Epithelial cell of esophagus (primary cell): ENCODE results near the gene TNRC6B.

Source experiments
- DNase-seq: peaks from one replicate; pipeline ENCODE4 v3.0.0; 2010; ENCODE audit warnings: low read depth
- H3K4me3 ChIP-seq: 2 replicates; pipeline ENCODE4 v1.5.1; 2011; ENCODE audit warnings: mild to moderate bottlenecking, low read length, control low read depth
- TF ChIP-seq, protein P1 (sequence below): IDR thresholded peaks from 2 replicates; pipeline ENCODE4 v1.5.1; 2011; ENCODE audit warnings: low read depth, mild to moderate bottlenecking, low read length, control low read depth, inconsistent platforms; ENCODE audit not compliant: insufficient read depth; ENCODE audit errors: missing control alignments

The TNRC6B gene

DNA sequence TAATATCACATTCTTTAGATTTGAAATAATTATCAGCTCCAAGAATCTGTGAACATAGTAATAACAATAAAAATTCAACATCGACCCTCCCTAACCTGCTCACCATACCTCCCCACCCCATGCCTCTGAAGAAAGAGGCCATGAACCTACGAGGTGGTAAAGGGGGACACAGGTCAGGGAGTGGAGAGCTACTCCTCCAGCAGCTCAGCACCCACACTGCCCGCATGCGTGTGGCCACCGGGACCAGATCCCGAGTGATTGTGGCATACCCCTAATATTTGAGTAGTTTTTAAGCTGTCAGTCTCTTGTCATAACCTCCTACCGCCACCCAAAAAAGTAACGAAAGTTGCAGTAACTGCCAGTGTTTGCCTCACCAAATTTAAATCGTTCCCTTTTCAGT is 151.7 kb downstream of the TNRC6B start:
- DNase-seq: no peak
- TF ChIP-seq, protein P1, sequence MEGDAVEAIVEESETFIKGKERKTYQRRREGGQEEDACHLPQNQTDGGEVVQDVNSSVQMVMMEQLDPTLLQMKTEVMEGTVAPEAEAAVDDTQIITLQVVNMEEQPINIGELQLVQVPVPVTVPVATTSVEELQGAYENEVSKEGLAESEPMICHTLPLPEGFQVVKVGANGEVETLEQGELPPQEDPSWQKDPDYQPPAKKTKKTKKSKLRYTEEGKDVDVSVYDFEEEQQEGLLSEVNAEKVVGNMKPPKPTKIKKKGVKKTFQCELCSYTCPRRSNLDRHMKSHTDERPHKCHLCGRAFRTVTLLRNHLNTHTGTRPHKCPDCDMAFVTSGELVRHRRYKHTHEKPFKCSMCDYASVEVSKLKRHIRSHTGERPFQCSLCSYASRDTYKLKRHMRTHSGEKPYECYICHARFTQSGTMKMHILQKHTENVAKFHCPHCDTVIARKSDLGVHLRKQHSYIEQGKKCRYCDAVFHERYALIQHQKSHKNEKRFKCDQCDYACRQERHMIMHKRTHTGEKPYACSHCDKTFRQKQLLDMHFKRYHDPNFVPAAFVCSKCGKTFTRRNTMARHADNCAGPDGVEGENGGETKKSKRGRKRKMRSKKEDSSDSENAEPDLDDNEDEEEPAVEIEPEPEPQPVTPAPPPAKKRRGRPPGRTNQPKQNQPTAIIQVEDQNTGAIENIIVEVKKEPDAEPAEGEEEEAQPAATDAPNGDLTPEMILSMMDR: no peak
- H3K4me3 ChIP-seq: no peak overlapping the region

DNA sequence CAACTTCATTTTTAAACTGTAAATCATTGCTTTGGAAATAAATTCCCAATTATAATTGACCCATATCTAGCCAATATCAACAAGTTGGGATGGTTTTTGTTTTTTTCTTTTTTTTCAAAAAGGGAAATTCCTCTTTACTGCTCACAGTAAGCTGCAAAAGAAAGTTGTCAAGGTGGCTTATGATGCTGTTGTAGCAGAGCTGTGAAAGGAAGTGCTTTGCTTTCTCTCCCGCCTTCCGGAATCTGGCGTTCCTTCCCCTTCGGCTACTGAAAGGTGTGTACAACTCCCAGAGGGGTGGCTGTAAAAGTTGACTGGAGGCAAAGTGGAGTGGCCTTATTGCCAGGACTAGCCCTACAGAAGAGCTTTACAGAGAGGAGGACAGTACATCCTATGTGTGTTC is 152.4 kb downstream of the TNRC6B start:
- H3K4me3 ChIP-seq: no peak overlapping the region
- no peak for DNase-seq
- TF ChIP-seq, protein P1: no peak

DNA sequence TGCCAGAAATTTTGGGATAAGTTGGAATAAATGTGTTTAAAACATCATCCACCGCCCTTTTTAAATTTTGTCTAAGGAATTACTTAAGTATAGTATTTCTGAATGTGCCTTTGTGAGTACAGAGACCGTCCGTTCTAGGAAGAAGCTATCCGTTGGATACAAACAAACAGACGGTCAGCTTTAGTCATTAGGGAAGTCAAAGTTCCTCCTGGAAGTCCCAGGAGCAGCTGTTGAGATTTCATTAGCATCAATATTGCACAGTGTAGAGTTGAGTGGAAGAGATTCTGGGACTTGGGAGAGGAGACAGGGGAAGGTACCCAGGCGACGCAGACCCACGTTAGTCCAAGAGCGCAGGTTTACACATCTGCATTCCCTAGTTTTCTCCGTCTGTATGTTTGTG is 152.9 kb downstream of the TNRC6B start:
- TF ChIP-seq, protein P1: no peak
- no peak overlapping the region for H3K4me3 ChIP-seq
- DNase-seq: no peak

DNA sequence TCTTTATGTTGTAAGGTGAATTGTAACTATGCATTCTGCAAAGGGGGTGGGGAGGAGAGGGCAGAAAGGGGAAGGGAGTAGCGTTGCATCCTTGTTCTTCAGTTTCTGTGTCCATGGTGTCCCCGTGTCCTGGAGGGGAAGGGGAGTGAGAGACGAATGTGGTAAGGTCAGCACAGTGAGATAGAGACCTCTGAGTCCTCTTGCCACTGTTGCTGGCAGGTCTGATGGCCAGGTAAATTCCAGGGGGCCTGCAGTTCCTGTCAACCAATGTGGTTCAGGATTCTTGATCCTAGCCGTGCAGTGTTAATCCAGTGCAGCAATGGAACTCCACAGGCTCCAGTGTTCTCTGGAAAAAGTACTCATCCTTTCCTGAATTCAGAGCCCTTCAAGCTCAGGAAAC is 154.0 kb downstream of the TNRC6B start:
- DNase-seq: no peak
- TF ChIP-seq, protein P1: no peak
- H3K4me3 ChIP-seq: no peak overlapping the region

DNA sequence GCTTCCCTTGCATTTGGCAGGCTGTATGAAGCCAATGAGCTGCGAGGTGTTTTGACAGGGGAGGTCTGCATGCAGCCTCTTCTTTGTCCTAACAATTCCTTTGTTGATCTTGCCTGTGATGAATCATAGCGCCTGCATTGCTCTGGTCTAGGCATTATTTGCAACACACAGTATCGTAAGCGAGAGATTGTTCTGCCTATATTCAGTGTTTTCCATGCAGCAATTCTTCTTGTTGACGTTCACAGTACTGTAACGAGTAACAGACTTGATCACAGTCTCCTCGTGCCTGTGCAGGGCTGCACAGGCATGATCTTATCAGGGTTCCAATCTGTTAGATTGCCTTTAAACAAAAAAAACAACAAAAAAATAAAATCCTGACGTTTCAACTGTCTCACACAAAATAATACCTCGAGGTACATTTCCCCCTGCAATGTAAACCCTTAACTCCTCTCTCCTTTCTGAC is 154.6 kb downstream of the TNRC6B start:
- H3K4me3 ChIP-seq: no peak overlapping the region
- peak; percentile 24 for DNase-seq
- TF ChIP-seq, protein P1: no peak

DNA sequence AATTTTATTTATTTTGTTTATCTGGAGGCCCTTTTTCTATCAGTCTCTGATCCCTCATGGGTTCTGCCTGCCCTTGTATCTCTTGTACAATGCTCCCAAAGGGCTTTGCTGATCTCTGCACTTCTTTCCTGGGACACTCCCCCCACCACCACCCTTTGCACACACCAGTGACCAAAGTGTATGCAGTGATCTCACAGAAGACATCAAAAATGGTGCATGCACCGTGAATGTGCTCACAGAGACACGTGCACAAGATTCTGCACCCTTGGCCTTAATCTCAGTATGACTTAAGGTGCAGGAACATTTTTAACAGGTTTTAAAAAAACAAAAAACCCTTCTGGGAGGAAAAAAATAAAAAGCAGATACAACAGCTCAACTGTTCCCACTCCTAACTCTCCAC is 156.3 kb downstream of the TNRC6B start:
- TF ChIP-seq, protein P1: no peak
- H3K4me3 ChIP-seq: no peak overlapping the region
- no peak for DNase-seq

DNA sequence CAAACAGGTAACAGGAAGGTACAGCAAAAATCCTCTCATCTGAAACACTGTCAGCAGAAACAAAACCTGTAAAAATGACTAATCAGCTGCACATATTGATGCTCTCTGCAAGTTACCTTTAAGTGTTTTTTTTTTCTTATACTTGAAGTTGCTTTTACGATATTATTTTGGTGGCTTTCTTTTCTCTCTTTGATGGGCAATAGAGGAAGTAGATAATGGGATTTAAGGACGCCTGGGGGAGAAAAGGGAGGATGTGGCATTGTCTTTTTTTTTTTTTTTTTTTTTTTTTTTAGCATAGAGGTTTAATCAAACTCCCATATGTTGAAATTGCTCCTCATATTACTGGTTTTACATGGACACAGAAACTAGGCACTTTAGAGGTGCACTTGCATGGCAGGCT is 157.2 kb downstream of the TNRC6B start:
- DNase-seq: no peak
- TF ChIP-seq, protein P1: no peak

More for the DNA sequence above, 157.2 kb downstream of the TNRC6B start:
- no peak overlapping the region for H3K4me3 ChIP-seq
